ENCODE data around the gene CABP4.
"Not testable (repeated sequence)": the region's sequence is repeated elsewhere in the genome, so short reads cannot be mapped to it uniquely, and the experiment has no call there.

Gene CABP4

GRCh38 chr11:67457453-67457852 lies 2.3 kb downstream of the CABP4 start:
- TF ChIP-seq, protein P1, sequence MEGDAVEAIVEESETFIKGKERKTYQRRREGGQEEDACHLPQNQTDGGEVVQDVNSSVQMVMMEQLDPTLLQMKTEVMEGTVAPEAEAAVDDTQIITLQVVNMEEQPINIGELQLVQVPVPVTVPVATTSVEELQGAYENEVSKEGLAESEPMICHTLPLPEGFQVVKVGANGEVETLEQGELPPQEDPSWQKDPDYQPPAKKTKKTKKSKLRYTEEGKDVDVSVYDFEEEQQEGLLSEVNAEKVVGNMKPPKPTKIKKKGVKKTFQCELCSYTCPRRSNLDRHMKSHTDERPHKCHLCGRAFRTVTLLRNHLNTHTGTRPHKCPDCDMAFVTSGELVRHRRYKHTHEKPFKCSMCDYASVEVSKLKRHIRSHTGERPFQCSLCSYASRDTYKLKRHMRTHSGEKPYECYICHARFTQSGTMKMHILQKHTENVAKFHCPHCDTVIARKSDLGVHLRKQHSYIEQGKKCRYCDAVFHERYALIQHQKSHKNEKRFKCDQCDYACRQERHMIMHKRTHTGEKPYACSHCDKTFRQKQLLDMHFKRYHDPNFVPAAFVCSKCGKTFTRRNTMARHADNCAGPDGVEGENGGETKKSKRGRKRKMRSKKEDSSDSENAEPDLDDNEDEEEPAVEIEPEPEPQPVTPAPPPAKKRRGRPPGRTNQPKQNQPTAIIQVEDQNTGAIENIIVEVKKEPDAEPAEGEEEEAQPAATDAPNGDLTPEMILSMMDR (IDR thresholded peaks at IDR 0.05; ENCODE audit: low read depth, low read length): no peak
- H3K36me3 ChIP-seq: no peaks in the 10 kb centered on the region
- H3K27me3 ChIP-seq: no peaks in the 10 kb centered on the region
- H3K9me3 ChIP-seq: no peaks in the 10 kb centered on the region
- DNase-seq: no peak
- H3K4me3 ChIP-seq (ENCODE audit: low read depth, low read length): no peak overlapping the region
- no peaks in the 10 kb centered on the region for H3K4me1 ChIP-seq

DNA sequence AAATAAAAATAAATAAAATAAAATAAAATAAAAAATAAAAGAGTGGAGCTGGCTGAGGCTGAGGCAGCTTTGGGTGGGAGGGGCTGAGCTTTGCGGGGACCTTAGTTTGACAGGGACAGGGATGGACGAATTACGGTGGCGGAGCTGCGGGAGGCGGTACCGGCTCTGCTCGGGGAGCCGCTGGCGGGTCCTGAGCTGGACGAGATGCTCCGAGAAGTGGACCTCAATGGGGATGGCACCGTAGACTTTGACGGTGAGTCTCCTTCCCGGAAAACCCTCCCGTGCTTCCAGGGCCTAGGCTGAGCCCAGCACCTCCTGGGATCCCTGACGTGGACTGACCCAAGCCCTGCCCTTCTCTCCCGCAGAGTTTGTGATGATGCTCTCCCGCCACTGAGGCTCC lies 3.1 kb downstream of the CABP4 start:
- no peak overlapping the region for H3K4me3 ChIP-seq (ENCODE audit: low read depth, low read length)
- no peaks in the 10 kb centered on the region for H3K36me3 ChIP-seq
- H3K4me1 ChIP-seq: no peaks in the 10 kb centered on the region
- no peaks in the 10 kb centered on the region for H3K9me3 ChIP-seq
- no peaks in the 10 kb centered on the region for H3K27me3 ChIP-seq
- DNase-seq: no peak
- TF ChIP-seq, protein P1 (IDR thresholded peaks at IDR 0.05; ENCODE audit: low read depth, low read length): no peak

- H3K36me3 ChIP-seq: no peaks in the 10 kb centered on the region
Observed at GRCh38 chr11:67463186-67463585, 8.0 kb downstream of the CABP4 start.

DNA sequence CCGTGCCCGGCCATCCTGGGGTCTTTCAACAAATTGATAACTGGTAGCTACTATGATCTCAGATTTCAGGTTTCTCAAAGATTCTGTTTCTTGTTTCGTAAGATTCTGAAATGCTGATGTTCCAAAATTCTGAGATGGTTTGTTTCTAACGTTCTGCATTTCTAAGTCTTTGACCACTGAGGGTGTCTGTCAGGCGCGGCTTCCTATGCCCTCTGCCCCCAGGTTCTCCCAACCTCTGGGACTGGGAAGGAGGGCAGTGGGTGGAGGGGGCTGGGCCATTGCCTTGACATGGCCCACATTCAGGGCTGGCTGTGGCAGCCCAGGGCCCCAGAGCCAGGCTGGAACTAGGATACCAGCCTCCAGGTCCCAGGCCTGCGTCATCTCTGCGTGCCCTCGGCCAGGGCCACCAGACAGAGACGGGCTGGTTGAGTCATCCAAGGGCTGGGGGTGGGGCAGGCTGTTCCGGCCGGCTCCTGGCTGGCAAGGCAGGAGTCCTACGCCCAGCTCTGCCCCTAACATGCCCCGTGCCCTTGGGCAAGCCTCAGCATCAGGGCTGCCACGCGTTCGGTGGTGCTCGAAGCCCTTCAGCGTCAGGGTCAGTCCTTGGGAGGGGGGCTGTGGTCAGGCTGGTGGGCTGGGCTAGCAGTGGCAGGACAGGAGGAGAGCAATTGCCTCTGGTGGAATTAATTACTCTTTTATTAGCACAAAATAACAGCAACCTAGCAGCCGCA lies 8.7 kb downstream of the CABP4 start:
- no peaks in the 10 kb centered on the region for H3K36me3 ChIP-seq
- H3K27me3 ChIP-seq: no peaks in the 10 kb centered on the region
- DNase-seq: peak; percentile 90
- no peaks in the 10 kb centered on the region for H3K9me3 ChIP-seq
- H3K4me3 ChIP-seq (ENCODE audit: low read depth, low read length): peak overlapping the region; percentile 72
- TF ChIP-seq, protein P1 (IDR thresholded peaks at IDR 0.05; ENCODE audit: low read depth, low read length): no peak
- peaks cover 8% of the 10 kb centered on the region for H3K4me1 ChIP-seq

More at GRCh38 chr11:67463186-67463585, 8.0 kb downstream of the CABP4 start:
- H3K27me3 ChIP-seq: no peaks in the 10 kb centered on the region
- no peak overlapping the region for H3K4me3 ChIP-seq (ENCODE audit: low read depth, low read length)
- TF ChIP-seq, protein P1 (IDR thresholded peaks at IDR 0.05; ENCODE audit: low read depth, low read length): no peak
- DNase-seq: no peak
- peaks cover 8% of the 10 kb centered on the region for H3K4me1 ChIP-seq
- H3K9me3 ChIP-seq: no peaks in the 10 kb centered on the region

GRCh38 chr11:67464411-67465188 lies 9.4 kb downstream of the CABP4 start:
- H3K4me3 ChIP-seq (ENCODE audit: low read depth, low read length): peak overlapping the region; percentile 72
- TF ChIP-seq, protein P1 (IDR thresholded peaks at IDR 0.05; ENCODE audit: low read depth, low read length): no peak
- DNase-seq: peak; percentile 95
- no peaks in the 10 kb centered on the region for H3K36me3 ChIP-seq
- H3K27me3 ChIP-seq: no peaks in the 10 kb centered on the region
- H3K9me3 ChIP-seq: no peaks in the 10 kb centered on the region
- H3K4me1 ChIP-seq: peaks cover 8% of the 10 kb centered on the region

DNA sequence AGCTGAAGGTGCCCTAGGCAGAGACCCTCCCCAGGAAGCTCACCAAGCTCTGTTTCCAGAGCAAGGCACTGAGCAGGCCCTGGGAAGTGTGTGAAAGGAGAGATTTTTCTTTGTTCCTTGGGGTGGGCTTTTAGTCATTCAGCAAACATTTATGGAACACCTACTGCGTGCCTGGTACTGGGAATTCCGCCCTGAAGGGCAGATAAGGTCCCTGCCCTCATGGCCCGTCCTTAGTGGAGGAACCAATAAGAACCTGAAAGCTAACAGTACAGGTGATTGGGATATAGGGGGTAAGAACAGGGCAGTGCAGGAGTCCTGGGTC lies 10.0 kb downstream of the CABP4 start:
- H3K4me1 ChIP-seq: peaks cover 8% of the 10 kb centered on the region

DNA sequence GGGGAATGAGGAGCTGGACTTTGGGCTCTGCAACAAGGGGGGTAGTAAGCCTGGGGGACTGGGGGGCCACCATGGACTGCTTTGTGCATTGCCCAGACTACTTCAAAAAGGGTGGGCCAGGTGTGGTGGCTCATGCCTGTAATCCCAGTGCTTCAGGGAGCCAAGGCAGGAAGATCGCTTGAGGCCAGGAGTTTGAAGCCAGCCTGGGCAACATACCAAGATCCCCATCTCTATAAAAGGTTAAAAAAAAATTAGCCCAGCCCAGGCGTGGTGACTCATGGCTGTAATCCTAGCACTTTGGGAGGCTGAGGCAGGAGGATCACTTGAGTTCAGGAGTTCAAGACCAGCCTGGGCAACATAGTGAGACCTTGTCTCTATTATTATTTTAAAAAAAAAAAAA lies 10.4 kb downstream of the CABP4 start:
- not testable (repeated sequence) for DNase-seq, H3K9me3 ChIP-seq, H3K36me3 ChIP-seq, H3K4me1 ChIP-seq, H3K27me3 ChIP-seq
- peak overlapping the region; percentile 72 for H3K4me3 ChIP-seq (ENCODE audit: low read depth, low read length)

More for the DNA sequence above, 10.0 kb downstream of the CABP4 start:
- no peak for DNase-seq
- no peaks in the 10 kb centered on the region for H3K36me3 ChIP-seq
- H3K4me3 ChIP-seq (ENCODE audit: low read depth, low read length): peak overlapping the region; percentile 72
- H3K27me3 ChIP-seq: no peaks in the 10 kb centered on the region
- H3K9me3 ChIP-seq: no peaks in the 10 kb centered on the region
- TF ChIP-seq, protein P1 (IDR thresholded peaks at IDR 0.05; ENCODE audit: low read depth, low read length): no peak

All from BE2C (cell line).